ENCODE measurements around the gene METTL18.
"Not testable (repeated sequence)": the region's sequence is repeated elsewhere in the genome, so short reads cannot be mapped to it uniquely, and the experiment has no call there.

The METTL18 gene

DNA sequence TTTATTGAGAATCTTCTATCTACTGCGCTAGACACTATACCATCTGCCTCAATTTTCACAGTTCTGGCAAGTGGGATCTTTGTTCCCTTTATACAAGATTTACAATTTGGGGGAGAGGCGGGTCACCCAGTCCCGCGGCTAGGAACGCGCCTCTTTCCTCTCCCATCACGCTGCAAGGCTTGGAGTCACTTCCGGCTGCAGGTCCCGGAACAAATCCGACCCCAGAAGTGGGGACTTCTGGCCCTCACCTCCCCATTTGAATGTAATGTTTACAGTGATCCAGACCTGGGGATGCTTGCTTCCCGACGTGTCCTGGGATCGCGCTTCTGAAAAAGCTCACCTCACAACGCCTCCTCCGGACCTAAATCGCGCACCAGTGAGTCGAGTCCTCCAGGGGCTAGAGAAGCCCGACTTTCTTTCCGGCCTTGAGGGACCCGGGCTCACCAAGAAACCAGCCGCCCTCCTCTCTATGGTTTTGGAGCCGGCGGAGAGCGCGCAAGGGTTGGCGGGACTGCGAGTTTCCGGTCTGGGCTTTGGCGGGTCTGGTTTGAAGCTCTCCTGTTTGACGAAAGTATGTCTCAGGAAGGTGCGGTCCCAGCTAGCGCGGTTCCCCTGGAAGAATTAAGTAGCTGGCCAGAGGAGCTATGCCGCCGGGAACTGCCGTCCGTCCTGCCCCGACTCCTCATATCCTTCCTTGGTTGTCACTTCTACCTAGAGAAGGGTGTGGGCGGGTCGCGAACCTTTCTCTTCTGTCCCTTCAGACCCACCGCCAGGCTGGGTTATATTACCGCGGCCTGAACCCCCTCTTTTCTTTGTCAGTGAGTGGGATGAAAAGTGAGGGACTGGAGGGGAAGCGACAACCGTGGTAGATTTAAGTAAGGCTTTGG, at the start of gene METTL18:
Gene METTL18 (minus strand): TSS at position 378 of the 887 bp plus-strand sequence. CDS start 1,212 bp downstream, outside the sequence.
- DNase-seq (ENCODE audit: low spot score) = peak; percentile 94

DNA sequence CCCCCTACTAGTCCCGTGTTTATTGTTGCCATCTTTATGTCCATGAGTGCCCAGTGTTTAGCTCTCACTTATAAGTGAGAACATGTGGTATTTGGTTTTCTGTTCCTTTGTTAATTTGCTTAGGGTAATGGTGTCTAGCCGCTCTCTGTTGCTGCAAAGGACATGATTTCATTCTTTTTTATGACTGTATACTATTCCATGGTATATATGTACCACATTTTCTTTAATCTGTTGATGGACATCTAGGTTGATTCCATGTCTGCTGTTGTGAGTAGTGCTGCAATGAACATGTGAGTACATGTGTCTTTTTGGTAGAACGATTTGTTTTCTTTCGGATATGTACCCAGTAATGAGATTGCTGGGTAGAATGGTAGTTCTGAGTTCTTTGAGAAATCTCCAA, 44.2 kb upstream of the METTL18 start:
- DNase-seq (ENCODE audit: low spot score) = no peak

DNA sequence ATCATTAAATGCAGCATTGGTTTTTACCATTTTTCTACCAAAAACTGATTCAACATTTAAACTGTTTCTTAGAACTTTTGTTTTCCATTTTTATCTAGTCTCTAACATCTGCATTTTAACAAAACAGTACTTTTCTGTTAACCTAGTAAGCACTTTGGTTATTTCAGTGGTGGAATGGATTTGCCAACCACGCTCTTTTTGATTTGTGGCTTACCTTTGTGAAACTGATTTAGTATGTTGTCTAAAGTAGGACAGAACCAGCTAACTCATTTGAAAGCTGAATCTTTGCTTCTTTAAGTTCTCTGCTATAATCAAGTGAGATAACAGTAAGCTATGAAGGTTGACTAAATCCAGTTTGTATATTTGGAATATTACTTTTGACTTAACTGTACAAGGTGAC, 41.5 kb upstream of the METTL18 start:
- no peak for DNase-seq (ENCODE audit: low spot score)

DNA sequence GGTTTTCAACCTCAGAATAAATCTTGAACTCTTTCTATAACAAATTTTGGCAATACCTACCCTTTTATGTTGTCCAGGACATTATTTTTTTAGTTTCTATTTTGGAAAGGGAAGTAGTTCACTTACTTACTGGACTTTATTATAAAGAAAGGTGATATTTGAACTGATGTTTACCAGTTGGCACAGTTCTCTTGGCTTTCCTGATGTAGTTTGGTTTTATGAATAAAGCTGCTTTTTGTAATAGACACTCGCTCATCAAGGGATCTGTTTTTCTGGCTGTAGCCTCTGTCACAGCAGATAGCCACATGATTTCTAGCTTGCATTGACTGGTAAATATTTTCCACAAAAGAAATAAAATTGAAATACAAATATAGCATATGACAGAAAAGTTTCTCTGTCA, 40.9 kb upstream of the METTL18 start:
- no peak for DNase-seq (ENCODE audit: low spot score)

DNA sequence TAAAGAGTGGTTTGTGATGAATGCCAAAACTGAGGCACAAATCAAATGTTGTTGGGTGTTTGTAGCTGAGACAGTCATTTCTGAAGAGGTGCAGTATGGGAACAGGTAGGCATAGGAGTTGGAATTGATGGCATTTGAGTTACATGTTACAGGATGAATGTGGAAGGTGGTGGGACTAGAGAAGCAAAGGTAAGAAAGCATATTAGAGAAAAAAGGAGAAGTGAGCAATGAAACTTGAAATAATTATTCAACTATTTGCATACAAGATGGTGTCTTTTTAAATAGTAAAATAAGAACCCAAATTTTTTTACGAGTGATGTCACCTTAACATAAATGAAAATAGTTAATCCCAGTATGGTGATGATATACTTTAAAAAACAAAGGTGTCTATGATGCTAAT, 40.2 kb upstream of the METTL18 start:
- no peak for DNase-seq (ENCODE audit: low spot score)

DNA sequence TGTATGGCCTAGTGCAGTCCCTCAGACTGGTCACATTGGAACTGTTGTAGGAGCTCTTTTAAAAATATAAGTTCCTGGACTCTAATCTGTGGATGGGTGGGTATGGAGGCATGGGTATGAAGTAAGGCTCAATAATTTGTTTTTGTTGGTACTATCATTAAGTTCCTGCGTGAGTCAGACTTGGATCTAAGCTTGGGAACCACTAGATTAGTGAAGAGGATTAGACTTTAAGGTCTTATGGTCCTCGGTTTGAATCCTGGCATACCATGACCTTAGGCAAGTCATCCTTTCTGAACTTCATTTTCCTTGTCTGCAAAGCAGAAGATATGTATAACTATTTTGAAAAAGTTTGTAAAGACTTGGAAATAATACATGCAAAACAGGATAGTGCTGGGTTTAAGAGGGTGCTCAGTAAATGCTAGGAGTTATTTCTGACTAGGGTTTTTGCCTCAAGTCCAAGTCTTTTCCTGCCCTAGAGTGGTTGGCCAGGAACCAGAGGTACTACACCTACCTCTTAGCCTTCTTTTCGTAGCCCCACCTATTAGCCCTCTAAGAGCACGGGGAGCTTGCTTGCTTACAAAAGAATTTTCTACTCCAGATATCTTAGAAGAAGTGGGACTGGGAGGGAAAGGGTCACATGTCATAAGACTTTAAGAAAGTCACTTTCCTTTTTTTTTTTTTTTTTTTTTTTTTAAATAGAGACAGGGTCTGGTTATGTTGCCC, 38.6 kb upstream of the METTL18 start:
- no peak for DNase-seq (ENCODE audit: low spot score)

DNA sequence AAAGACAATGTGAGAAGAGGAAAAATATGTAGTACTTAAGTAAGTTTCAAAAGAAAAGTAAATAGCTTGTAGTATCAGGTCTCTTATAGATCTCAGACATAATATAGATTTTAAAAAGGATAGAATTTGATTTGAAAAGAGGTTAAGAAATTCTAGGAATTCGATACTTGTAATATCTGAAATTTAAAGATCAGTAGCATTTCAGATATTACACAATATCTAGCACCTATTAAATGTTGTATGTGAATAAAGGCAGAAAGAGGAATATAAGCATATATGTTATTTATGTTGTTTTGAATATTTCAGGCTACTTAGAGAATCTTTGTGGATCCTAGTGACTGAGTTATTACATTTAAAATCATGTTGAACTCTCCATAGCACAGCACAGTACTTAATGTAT, 35.0 kb upstream of the METTL18 start:
- DNase-seq (ENCODE audit: low spot score) = no peak

DNA sequence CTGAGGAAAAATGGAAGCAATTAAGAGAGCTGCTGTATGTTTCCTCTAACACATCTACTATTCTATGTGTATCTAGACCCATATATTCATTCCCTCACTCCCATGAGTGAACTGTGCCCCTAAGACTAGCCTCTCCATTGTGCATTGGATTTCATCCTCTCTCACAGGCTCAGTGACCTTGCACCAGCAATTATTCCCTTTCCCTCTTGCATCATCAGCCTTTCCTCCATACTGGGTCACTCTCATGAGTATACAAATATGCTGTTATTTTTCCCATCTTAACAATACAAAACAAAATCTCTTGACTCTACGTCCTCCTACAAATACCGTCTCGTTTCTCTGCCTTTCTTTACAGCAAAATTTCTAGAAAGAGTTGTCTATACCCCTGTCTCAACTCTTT, 29.4 kb upstream of the METTL18 start:
- no peak for DNase-seq (ENCODE audit: low spot score)

DNA sequence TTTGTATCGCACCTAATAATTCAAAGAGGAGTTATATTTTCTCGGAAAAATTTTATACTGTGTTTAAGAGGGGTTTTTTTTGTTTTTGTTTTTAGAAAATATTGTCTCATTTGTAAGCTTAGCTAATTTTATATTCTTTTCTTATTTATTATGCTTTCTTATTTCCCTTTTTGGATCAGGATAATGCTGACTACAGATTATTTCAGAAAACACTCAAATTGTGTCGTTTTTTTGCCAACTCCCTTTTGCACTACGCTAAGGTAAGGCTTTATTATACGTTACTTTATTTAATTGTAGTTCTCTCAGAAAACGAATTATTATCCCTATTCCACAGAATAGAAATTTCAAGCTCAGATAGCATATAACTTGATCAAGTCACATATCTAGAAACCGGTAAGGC, 26.8 kb upstream of the METTL18 start:
- DNase-seq (ENCODE audit: low spot score) = no peak

DNA sequence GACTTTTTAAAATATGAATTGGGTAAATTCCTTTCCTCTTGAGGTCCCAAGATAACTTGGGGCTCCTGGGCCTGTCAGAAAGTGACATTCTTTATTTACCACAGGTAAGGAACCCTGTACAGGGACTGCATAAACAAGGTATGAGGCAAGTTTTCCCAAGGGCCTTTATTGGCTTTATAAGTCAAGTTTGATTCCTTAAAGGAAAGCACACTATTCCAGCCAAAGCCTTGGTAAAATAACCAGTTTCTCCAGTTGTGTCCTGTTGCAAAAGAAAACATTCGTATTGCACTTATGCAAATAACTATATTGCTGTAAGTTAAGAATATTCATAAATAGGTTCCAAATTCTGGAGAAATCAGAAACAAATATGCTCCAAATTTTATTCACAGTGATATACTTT, 21.9 kb upstream of the METTL18 start:
- DNase-seq (ENCODE audit: low spot score) = no peak

DNA sequence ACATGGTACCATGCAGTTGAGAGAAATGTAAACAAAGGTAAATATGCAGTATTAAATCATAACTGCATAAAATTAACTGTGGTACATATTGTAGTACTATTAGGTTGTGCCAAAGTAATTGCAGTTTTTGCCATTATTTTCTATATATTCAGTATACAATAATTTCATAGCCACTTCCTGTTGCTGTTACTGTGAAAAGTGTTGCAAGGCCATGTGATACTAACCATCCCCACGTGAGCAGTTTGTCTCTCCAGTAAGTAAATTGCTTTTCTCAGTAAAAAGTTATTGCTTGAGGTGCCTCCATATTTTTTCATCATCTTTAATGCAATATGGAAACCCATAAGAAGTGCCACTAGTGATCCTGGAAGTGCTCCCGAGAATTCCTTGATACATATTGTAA, 19.6 kb upstream of the METTL18 start:
- DNase-seq (ENCODE audit: low spot score) = no peak

DNA sequence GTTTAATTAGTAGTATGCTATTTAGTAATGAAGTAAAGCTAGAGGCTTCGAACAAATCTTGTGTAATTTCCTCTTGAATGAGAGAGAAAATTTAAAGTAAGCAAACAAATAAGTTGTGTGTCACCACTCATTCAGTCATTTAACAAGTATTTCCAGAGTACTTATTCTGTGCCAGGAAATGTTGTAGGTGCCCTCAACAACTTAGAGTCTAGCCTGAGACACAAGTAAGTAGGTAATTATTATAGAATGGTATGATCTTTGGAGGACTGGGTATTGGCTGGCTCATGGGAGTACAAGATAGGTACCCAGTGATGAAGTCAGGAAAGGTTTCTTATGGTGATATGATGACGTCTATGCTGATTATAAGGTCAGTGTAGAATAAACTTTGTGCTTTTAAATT, 17.4 kb upstream of the METTL18 start:
- no peak for DNase-seq (ENCODE audit: low spot score)

DNA sequence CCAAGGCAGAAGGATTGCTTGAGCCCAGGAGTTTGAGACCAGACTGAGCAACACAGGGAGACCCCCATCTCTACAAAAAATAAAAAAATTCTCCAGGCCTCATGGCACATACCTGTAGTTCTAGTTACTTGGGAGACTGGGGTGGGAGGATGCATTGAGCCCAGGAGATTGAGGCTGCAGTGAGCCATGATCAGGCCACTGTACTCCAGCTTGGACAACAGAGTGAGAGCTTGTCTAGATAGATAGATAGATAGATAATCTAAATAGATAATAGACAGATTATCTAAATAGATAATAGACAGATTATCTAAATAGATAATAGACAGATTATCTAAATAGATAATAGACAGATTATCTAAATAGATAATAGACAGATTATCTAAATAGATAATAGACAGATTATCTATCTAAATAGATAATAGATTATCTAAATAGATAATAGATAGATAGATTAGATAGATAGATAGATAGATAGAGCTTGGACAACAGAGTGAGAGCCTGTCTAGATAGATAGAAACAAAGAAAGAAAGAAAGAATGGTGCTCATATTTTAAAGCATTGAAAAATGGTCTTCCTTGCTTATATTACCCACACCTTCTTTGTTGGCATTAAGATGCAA, 16.8 kb upstream of the METTL18 start:
- not testable (repeated sequence) for DNase-seq (ENCODE audit: low spot score)

DNA sequence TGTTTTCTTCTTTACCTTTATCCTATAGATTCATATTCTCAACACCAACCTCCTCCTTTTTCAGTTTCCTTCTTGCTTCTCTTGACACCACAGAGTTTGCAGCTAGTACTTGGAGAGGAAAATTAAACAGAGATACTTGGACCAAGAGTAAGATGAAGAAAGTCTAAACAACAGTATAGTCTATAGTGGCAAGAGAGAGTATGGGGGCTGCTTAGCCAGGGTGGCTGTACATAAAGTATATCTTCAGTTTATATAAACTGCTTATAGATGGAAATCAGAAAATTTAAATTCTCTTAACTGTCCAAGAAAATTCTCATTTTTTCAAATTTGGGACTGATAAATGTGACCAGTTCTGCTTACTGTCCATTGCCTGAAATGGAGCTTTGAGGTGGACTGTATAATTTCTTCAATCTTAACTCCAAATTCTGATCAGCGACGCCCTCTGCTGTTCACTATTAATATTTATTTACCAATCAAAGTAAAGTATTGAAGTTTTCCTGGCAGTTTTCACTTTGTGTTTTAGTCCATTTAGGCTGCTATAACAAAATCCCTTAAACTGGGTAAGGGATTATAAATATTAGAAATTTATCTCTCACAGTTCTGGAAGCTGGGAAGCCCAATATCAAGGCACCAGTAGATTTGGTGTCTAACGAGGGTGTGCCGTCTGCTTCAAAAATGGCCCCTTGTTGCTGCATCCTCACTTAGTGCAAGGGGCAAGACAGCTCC, 14.8 kb upstream of the METTL18 start:
- peak; percentile 61 for DNase-seq (ENCODE audit: low spot score)

DNA sequence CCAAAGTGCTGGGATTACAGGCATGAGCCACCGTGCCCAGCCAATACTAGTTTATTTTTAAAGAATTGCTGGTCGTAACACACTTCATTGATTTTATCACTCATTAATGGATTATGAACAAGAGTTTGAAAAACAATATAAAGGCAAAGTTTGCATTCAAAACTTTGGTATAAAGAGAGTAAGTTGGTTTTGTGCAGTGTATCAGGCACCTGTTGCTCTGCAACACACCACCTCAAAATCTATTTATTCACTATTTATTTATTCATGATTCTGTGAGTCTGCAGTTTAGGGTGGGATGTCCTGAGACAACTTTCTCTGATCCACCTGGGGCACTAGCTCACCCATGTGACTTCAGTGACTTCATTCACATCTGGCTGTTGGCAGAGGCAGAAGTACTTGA, 10.2 kb upstream of the METTL18 start:
- no peak for DNase-seq (ENCODE audit: low spot score)

DNA sequence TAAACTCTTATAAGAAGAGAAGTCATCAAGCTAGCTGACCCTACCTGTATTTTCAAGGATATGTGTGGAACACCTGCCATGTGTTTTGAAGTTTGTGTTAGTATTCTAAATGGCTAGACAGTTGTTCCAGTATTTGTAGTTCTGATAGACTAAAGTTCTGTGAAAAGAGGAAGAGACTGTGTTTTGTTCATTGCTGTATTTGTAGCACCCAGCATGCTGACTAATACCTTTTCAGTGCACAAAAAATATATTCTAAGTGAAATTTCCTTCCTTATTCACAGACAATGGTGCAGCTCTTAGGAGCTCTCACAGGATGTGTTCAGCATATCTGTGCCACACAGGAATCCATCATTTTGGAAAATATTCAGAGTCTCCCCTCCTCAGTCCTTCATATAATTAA, 8.2 kb upstream of the METTL18 start:
- no peak for DNase-seq (ENCODE audit: low spot score)

DNA sequence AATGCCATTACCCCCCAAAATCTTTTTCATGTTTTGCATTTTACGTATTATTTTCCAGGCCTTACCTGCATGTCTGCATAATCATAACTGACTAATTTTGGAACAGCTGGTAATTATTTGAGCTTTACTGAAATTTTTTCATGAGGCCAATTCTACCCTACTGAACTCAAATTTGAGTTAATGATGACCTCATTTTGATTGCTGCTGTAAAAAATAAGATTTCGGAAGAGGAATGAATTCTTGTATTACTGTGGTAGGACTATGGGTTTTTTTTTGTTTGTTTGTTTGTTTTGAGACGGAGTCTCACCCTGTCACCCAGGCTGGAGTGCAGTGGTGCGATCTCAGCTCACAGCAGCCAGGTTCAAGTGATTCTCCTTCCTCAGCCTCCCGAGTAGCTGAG, 2.6 kb upstream of the METTL18 start:
- DNase-seq (ENCODE audit: low spot score) = no peak

DNA sequence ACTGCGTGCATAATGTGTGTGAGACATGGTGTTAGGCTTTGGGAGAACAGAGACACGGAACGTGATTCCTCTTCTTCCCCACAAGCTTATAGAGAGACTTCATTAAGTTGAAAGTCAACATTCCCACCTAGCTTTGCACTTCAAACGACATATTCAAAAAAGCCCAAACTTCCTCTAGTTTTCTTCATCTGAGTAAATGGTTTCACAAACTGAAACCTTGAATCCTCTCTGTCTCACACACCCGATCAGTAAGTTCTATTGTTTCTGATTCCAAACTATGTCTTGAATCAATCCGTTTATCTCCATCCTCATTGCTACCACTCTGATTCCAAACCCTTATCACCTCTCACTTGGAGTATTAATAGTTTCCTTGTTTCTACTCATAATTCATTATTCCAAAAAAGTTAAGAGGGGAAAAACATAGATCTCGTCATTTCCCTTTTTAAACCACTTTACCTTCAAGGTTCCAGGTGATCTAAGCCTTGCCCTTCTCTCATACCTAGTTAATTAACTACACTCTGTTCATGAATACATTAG, 1.6 kb upstream of the METTL18 start:
- DNase-seq (ENCODE audit: low spot score) = no peak

DNA sequence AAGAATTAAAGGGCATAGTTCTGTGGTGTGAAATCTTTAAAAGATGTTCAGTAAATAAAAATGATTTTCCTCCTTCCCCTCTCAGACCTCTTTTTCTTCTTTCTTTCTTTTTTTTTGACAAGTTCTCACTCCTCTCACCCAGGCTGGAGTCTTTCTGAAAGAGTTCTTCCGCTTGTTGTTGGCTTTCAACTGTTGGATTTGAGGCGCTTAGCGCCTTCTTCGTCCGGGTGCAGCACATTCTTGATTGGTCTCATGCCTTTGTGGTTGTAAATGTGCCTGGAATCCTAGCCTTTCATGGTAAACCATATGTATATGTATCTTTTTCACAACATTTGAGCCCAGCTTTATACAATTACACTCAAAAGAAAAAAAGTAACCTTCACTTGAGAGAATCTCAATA, 980 bp upstream of the METTL18 start:
- no peak for DNase-seq (ENCODE audit: low spot score)

DNA sequence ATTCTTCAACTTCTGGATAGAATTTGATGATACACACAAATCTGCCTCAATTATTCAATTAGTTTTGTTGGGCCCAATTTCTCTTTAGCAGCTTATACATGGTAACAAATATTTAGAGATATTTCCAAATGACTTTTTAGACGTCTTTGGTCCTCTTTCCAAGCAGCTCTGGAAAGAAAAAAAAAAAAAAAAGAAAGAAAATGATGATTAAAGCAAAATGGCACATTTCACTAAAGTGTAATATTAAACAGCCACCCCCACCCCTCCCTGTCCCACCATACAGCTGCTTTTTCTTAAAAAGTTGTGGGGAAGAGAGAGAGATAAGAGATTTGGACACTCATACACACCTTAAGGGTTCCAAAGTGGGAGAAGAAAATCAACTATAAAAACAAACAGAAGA, 977 bp downstream of the METTL18 start:
- DNase-seq (ENCODE audit: low spot score) = no peak

DNA sequence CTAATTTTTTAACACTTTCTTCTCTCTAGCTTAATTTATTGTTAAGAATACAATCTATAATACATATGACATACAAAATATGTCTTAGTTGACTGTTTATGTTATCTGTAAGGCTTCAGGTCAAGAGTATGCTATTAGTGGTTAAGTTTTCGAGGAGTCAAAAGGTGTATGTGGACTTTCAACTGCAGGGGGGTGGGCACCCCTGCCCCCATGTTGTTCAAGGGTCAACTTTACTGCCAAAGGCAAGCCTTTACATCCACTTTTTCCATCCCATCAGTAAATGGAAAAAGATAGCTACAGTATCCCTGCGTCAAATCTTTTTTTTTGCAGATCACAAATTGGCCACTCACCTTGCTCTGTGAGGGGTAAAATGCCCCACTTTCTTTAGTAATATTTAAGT, 6.3 kb downstream of the METTL18 start:
- no peak for DNase-seq (ENCODE audit: low spot score)

DNA sequence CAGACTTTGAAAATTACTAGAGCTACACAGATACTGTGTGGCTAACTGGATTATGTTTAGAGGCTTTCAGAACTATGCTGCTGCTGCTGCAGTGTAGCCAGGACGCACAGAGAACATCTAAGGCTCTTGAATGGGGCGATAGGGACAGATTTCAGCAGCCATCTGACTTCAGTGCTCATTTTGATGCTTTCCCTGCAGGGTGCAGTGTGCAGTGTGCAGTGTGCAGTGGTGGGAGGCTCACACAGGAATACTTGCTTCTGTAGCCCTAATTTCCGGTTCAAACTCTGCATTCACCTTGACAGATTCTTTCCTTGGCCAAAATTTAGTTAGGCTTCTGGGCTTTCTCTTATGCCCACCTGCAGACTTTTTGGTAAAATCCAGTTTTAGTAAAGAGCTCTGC, 7.7 kb downstream of the METTL18 start:
- no peak for DNase-seq (ENCODE audit: low spot score)

All from hematopoietic multipotent progenitor cell treated with erythropoietin and hydrocortisone succinate and interleukin-3 and kit ligand, for 17 days (in vitro differentiated cells).